ENCODE data around the gene REPS2.

Gene REPS2

GRCh38 chrX:17098516-17099247 lies 152.2 kb downstream of the REPS2 start:
- DNase-seq = no peak

GRCh38 chrX:17104433-17104832 lies 158.0 kb downstream of the REPS2 start:
- no peak for DNase-seq

GRCh38 chrX:17120816-17121215 lies 174.4 kb downstream of the REPS2 start:
- no peak for DNase-seq

- no peak for DNase-seq
Measured at GRCh38 chrX:17154001-17154400, 207.5 kb downstream of the REPS2 start.

GRCh38 chrX:17160975-17161374 lies 214.5 kb downstream of the REPS2 start:
- no peak for DNase-seq

- DNase-seq = no peak
Measured at GRCh38 chrX:17161991-17162390, 215.5 kb downstream of the REPS2 start.

- no peak for DNase-seq
Measured at GRCh38 chrX:17164079-17164478, 217.6 kb downstream of the REPS2 start.

- DNase-seq = no peak
Measured at GRCh38 chrX:17164941-17165340, 218.5 kb downstream of the REPS2 start.

- DNase-seq = no peak
Measured at GRCh38 chrX:17167915-17168314, 221.5 kb downstream of the REPS2 start.

- DNase-seq = no peak
Measured at GRCh38 chrX:17170973-17171372, 224.5 kb downstream of the REPS2 start.

- DNase-seq = no peak
Measured at GRCh38 chrX:17174671-17175070, 228.2 kb downstream of the REPS2 start.

- DNase-seq = no peak
Measured at GRCh38 chrX:17182317-17182716, 235.9 kb downstream of the REPS2 start.

- no peak for DNase-seq
Measured at GRCh38 chrX:17183566-17183965, 237.1 kb downstream of the REPS2 start.

GRCh38 chrX:17185431-17185830 lies 239.0 kb downstream of the REPS2 start:
- DNase-seq = no peak

- DNase-seq = no peak
Measured at GRCh38 chrX:17187136-17187756, 240.8 kb downstream of the REPS2 start.

GRCh38 chrX:17192106-17192505 lies 245.6 kb downstream of the REPS2 start:
- no peak for DNase-seq
